GM18505 (cell line): ENCODE data around the gene TAF4.

Source experiments
- ATAC-seq: cut with Tn5 transposase; IDR thresholded peaks from one replicate; pipeline ENCODE4 v1.9.1; 2021; ENCODE audit not compliant: unreplicated experiment
- POLR2A ChIP-seq: IDR thresholded peaks from 4 replicates; pipeline ENCODE4 v1.6.1; 2011; ENCODE audit warnings: borderline replicate concordance; ENCODE audit not compliant: insufficient read depth, insufficient read length; ENCODE audit errors: extremely low read depth

TAF4 gene

GRCh38 chr20:61934716-61935530 is 130.8 kb downstream of the TAF4 start:
- TF ChIP-seq POLR2A, result no peak
- no peak for ATAC-seq

GRCh38 chr20:61933951-61934715 is 131.5 kb downstream of the TAF4 start:
- TF ChIP-seq POLR2A, result no peak
- ATAC-seq, result no peak

- no peak for TF ChIP-seq POLR2A
- no peak for ATAC-seq
Measured at GRCh38 chr20:61933481-61933950, 132.2 kb downstream of the TAF4 start.

- TF ChIP-seq POLR2A, result no peak
- ATAC-seq, result no peak
Measured at GRCh38 chr20:61932711-61933480, 132.8 kb downstream of the TAF4 start.

GRCh38 chr20:61932199-61932592 is 133.5 kb downstream of the TAF4 start:
- no peak for TF ChIP-seq POLR2A
- ATAC-seq, result no peak

GRCh38 chr20:61931476-61932198 is 134.0 kb downstream of the TAF4 start:
- TF ChIP-seq POLR2A, result no peak
- ATAC-seq, result no peak

- TF ChIP-seq POLR2A, result no peak
- ATAC-seq, result no peak
Measured at GRCh38 chr20:61930776-61931475, 134.8 kb downstream of the TAF4 start.

GRCh38 chr20:61929971-61930666 is 135.6 kb downstream of the TAF4 start:
- ATAC-seq, result no peak
- no peak for TF ChIP-seq POLR2A

GRCh38 chr20:61929561-61929960 is 136.1 kb downstream of the TAF4 start:
- no peak for TF ChIP-seq POLR2A
- ATAC-seq, result no peak

GRCh38 chr20:61927826-61928541 is 137.7 kb downstream of the TAF4 start:
- no peak for TF ChIP-seq POLR2A
- no peak for ATAC-seq

GRCh38 chr20:61927193-61927825 is 138.4 kb downstream of the TAF4 start:
- TF ChIP-seq POLR2A, result no peak
- no peak for ATAC-seq
